Measurements from ENCODE around the gene CCDC146.

DNA sequence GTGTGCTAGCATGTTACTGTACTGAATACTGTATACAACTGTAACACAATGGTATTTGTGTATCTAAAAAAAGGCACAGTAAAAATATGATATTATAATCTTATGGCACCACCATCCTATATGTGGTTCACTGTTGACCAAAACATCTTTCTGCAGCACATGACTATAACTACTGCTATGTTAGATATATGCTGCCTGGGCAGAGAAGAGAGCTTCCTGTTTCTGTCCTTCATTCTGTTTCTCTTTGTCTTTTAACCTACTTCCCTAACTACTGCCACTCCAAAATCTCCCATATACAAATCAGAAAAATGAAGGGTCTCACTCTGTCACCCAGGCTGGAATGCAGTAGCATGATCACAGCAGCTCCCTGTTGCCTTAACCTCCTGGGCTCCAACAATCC lies 86.0 kb downstream of the CCDC146 start:
- TF ChIP-seq, protein P1, sequence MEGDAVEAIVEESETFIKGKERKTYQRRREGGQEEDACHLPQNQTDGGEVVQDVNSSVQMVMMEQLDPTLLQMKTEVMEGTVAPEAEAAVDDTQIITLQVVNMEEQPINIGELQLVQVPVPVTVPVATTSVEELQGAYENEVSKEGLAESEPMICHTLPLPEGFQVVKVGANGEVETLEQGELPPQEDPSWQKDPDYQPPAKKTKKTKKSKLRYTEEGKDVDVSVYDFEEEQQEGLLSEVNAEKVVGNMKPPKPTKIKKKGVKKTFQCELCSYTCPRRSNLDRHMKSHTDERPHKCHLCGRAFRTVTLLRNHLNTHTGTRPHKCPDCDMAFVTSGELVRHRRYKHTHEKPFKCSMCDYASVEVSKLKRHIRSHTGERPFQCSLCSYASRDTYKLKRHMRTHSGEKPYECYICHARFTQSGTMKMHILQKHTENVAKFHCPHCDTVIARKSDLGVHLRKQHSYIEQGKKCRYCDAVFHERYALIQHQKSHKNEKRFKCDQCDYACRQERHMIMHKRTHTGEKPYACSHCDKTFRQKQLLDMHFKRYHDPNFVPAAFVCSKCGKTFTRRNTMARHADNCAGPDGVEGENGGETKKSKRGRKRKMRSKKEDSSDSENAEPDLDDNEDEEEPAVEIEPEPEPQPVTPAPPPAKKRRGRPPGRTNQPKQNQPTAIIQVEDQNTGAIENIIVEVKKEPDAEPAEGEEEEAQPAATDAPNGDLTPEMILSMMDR (conservative IDR thresholded peaks at IDR 0.05): no peak
- TF ChIP-seq ZFX (IDR thresholded peaks at IDR 0.05): no peak

Data from C4-2B (cell line).